HL-60 (cell line): ENCODE measurements around the gene CEACAM19.

Experiments used
- GABPA ChIP-seq: IDR thresholded peaks from 2 replicates; pipeline ENCODE4 v1.6.1; 2012; ENCODE audit warnings: low read depth
- POLR2AphosphoS5 ChIP-seq: IDR thresholded peaks from 2 replicates; pipeline ENCODE4 v1.6.1; 2012; ENCODE audit warnings: low read depth
- TF ChIP-seq, protein P1 (sequence below): IDR thresholded peaks from one replicate; pipeline ENCODE4 v1.5.1; 2011; ENCODE audit warnings: low read length, control low read depth, inconsistent platforms; ENCODE audit not compliant: insufficient read depth

DNA sequence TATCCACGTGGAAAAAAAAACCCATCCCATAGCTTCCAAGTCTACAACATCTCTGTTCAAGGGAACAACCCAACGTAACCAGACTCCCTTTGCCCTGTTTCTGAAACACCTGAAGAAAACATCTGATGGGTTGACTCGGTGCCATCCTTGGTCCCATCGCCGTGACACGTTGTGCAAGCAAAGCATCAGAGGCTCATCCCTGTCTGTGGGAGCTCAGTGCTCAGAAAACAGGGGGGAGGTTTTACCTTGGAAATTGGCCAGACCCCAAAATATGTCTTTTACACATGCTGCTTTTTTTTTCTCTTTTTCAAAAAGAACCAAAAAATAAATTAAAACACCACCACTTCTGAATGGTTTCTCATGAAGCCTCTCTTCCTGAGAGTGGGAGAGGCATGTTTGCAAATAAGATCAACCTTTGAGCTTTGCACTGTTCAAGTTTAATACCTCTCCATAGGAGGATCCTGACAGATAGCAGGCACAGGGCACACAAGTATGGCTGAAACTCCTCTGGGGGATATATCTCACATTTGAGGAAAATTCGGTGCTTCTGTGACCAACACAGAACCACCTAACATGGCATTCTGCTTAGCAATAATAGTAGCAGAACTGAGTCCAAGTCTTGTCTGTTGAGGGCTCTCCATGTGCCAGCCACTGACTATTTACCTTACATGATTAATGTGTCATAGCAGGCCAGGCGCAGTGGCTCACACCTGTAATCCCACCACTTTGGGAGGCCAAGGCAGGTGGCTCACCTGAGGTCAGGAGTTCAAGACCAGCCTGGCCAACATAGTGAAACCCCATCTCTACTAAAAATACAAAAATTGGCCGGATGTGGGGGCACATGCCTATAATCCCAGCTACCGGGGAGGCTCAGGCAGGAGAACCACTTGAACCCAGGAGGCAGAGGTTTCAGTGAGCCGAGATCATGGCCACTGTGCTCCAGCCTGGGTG, 34.6 kb upstream of the CEACAM19 start:
- TF ChIP-seq, protein P1, sequence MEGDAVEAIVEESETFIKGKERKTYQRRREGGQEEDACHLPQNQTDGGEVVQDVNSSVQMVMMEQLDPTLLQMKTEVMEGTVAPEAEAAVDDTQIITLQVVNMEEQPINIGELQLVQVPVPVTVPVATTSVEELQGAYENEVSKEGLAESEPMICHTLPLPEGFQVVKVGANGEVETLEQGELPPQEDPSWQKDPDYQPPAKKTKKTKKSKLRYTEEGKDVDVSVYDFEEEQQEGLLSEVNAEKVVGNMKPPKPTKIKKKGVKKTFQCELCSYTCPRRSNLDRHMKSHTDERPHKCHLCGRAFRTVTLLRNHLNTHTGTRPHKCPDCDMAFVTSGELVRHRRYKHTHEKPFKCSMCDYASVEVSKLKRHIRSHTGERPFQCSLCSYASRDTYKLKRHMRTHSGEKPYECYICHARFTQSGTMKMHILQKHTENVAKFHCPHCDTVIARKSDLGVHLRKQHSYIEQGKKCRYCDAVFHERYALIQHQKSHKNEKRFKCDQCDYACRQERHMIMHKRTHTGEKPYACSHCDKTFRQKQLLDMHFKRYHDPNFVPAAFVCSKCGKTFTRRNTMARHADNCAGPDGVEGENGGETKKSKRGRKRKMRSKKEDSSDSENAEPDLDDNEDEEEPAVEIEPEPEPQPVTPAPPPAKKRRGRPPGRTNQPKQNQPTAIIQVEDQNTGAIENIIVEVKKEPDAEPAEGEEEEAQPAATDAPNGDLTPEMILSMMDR, result no peak
- no peak for TF ChIP-seq POLR2AphosphoS5
- TF ChIP-seq GABPA, result no peak
